T-helper 1 cell treated with Interleukin-12 subunit alpha and Interleukin-12 subunit beta and Interleukin-4 antibody, amounts not matched to agents 30 μg/mL and 1 μg/mL, for 36 hours (primary cell): ENCODE results near the gene PPIAL4G.
"Not testable (repeated sequence)": the region's sequence is repeated elsewhere in the genome, so short reads cannot be mapped to it uniquely, and the experiment has no call there.

Experiments
- H3K27ac Mint-ChIP-seq: one replicate; pipeline ENCODE4 v1.8.0; 2021; ENCODE audit warnings: mild to moderate bottlenecking, mixed read lengths
- H3K27me3 Mint-ChIP-seq: one replicate; pipeline ENCODE4 v1.8.0; 2021; ENCODE audit warnings: low read depth, mixed read lengths
- H3K36me3 Mint-ChIP-seq: one replicate; pipeline ENCODE4 v1.8.0; 2021; ENCODE audit warnings: low read depth, mixed read lengths
- H3K4me1 Mint-ChIP-seq: one replicate; pipeline ENCODE4 v1.8.0; 2021; ENCODE audit warnings: low read depth, mixed read lengths
- H3K4me3 Mint-ChIP-seq: one replicate; pipeline ENCODE4 v1.8.0; 2021; ENCODE audit warnings: mild to moderate bottlenecking, moderate library complexity, mixed read lengths
- H3K9me3 Mint-ChIP-seq: one replicate; pipeline ENCODE4 v1.8.0; 2021; ENCODE audit warnings: mixed read lengths

Gene PPIAL4G

GRCh38 chr1:148483029-148483428 lies at the start of gene PPIAL4G:
Gene PPIAL4G (minus strand): TSS chr1:148483302. CDS start chr1:148483252, 50 bp downstream.
- not testable (repeated sequence) for H3K27me3 Mint-ChIP-seq, H3K9me3 Mint-ChIP-seq, H3K4me1 Mint-ChIP-seq, H3K4me3 Mint-ChIP-seq, H3K27ac Mint-ChIP-seq, H3K36me3 Mint-ChIP-seq

GRCh38 chr1:148532158-148532557 lies 49.1 kb upstream of the PPIAL4G start:
- H3K27me3 Mint-ChIP-seq, H3K27ac Mint-ChIP-seq, H3K4me3 Mint-ChIP-seq, H3K4me1 Mint-ChIP-seq, H3K9me3 Mint-ChIP-seq, H3K36me3 Mint-ChIP-seq: not testable (repeated sequence)

- not testable (repeated sequence) for H3K36me3 Mint-ChIP-seq, H3K27me3 Mint-ChIP-seq, H3K9me3 Mint-ChIP-seq, H3K4me1 Mint-ChIP-seq
- Mint-ChIP-seq H3K27ac (peak overlapping the region; percentile 77), H3K4me3 (peak overlapping the region; percentile 75)
These were observed 46.0 kb upstream of the PPIAL4G start for GRCh38 chr1:148529101-148529567.

GRCh38 chr1:148528591-148528990 lies 45.5 kb upstream of the PPIAL4G start:
- H3K4me3 Mint-ChIP-seq, H3K4me1 Mint-ChIP-seq, H3K9me3 Mint-ChIP-seq, H3K36me3 Mint-ChIP-seq, H3K27me3 Mint-ChIP-seq, H3K27ac Mint-ChIP-seq: not testable (repeated sequence)

GRCh38 chr1:148526587-148526986 lies 43.5 kb upstream of the PPIAL4G start:
- H3K4me1 Mint-ChIP-seq, H3K27ac Mint-ChIP-seq, H3K4me3 Mint-ChIP-seq, H3K27me3 Mint-ChIP-seq, H3K36me3 Mint-ChIP-seq, H3K9me3 Mint-ChIP-seq: not testable (repeated sequence)

- Mint-ChIP-seq H3K27ac (peak overlapping the region; percentile 97), H3K4me3 (peak overlapping the region; percentile 77)
- H3K36me3 Mint-ChIP-seq, H3K27me3 Mint-ChIP-seq, H3K4me1 Mint-ChIP-seq, H3K9me3 Mint-ChIP-seq: not testable (repeated sequence)
These were observed 40.4 kb upstream of the PPIAL4G start for GRCh38 chr1:148523205-148524144.

GRCh38 chr1:148522561-148523204 lies 39.6 kb upstream of the PPIAL4G start:
- H3K27me3 Mint-ChIP-seq, H3K9me3 Mint-ChIP-seq, H3K36me3 Mint-ChIP-seq, H3K4me1 Mint-ChIP-seq: not testable (repeated sequence)
- Mint-ChIP-seq H3K27ac (peak overlapping the region; percentile 97), H3K4me3 (peak overlapping the region; percentile 77)

GRCh38 chr1:148522072-148522471 lies 39.0 kb upstream of the PPIAL4G start:
- H3K9me3 Mint-ChIP-seq, H3K27me3 Mint-ChIP-seq, H3K4me1 Mint-ChIP-seq, H3K36me3 Mint-ChIP-seq: not testable (repeated sequence)
- peak overlapping the region; percentile 97 for H3K27ac Mint-ChIP-seq
- peak overlapping the region; percentile 77 for H3K4me3 Mint-ChIP-seq

- not testable (repeated sequence) for H3K27me3 Mint-ChIP-seq, H3K36me3 Mint-ChIP-seq, H3K27ac Mint-ChIP-seq, H3K4me3 Mint-ChIP-seq, H3K9me3 Mint-ChIP-seq, H3K4me1 Mint-ChIP-seq
These were observed 31.2 kb upstream of the PPIAL4G start for GRCh38 chr1:148514310-148514709.

- H3K4me3 Mint-ChIP-seq, H3K27ac Mint-ChIP-seq, H3K27me3 Mint-ChIP-seq, H3K9me3 Mint-ChIP-seq, H3K4me1 Mint-ChIP-seq, H3K36me3 Mint-ChIP-seq: not testable (repeated sequence)
These were observed 29.6 kb upstream of the PPIAL4G start for GRCh38 chr1:148512571-148513184.

- not testable (repeated sequence) for H3K4me1 Mint-ChIP-seq, H3K9me3 Mint-ChIP-seq, H3K27ac Mint-ChIP-seq, H3K36me3 Mint-ChIP-seq, H3K4me3 Mint-ChIP-seq, H3K27me3 Mint-ChIP-seq
These were observed 10.8 kb upstream of the PPIAL4G start for GRCh38 chr1:148493933-148494332.

- not testable (repeated sequence) for H3K36me3 Mint-ChIP-seq, H3K4me3 Mint-ChIP-seq, H3K27ac Mint-ChIP-seq, H3K4me1 Mint-ChIP-seq, H3K9me3 Mint-ChIP-seq, H3K27me3 Mint-ChIP-seq
These were observed 2.0 kb downstream of the PPIAL4G start for GRCh38 chr1:148481134-148481533.

- H3K4me1 Mint-ChIP-seq, H3K27me3 Mint-ChIP-seq, H3K9me3 Mint-ChIP-seq, H3K27ac Mint-ChIP-seq, H3K36me3 Mint-ChIP-seq, H3K4me3 Mint-ChIP-seq: not testable (repeated sequence)
These were observed 23.4 kb downstream of the PPIAL4G start for GRCh38 chr1:148459694-148460093.

- H3K27me3 Mint-ChIP-seq, H3K36me3 Mint-ChIP-seq, H3K9me3 Mint-ChIP-seq, H3K4me1 Mint-ChIP-seq: not testable (repeated sequence)
- peak overlapping the region; percentile 69 for H3K4me3 Mint-ChIP-seq
- peak overlapping the region; percentile 68 for H3K27ac Mint-ChIP-seq
These were observed 24.1 kb downstream of the PPIAL4G start for GRCh38 chr1:148458901-148459581.

- H3K27me3 Mint-ChIP-seq, H3K36me3 Mint-ChIP-seq, H3K9me3 Mint-ChIP-seq, H3K4me1 Mint-ChIP-seq: not testable (repeated sequence)
- Mint-ChIP-seq H3K4me3 (peak overlapping the region; percentile 90), H3K27ac (peak overlapping the region; percentile 95)
These were observed 24.7 kb downstream of the PPIAL4G start for GRCh38 chr1:148458398-148458797.
